Head of caudate nucleus (tissue), 42 donors: ENCODE measurements around the gene MEP1B.
"Not testable (repeated sequence)": the region's sequence is repeated elsewhere in the genome, so short reads cannot be mapped to it uniquely, and the experiment has no call there.

Experiments used
- DNase-seq, 42 donors: peaks; one replicate each; pipeline versions ENCODE4 v3.0.0 to v3.0.0-alpha.2; 2020 to 2021; ENCODE audit warnings: mixed read lengths in 7 of 42
- intact Hi-C: fragments of 100-400 bp; cut with DNase I; formaldehyde crosslinking; loops from one replicate; pipeline ENCODE4 v1.15.0; 2022

Gene MEP1B

DNA sequence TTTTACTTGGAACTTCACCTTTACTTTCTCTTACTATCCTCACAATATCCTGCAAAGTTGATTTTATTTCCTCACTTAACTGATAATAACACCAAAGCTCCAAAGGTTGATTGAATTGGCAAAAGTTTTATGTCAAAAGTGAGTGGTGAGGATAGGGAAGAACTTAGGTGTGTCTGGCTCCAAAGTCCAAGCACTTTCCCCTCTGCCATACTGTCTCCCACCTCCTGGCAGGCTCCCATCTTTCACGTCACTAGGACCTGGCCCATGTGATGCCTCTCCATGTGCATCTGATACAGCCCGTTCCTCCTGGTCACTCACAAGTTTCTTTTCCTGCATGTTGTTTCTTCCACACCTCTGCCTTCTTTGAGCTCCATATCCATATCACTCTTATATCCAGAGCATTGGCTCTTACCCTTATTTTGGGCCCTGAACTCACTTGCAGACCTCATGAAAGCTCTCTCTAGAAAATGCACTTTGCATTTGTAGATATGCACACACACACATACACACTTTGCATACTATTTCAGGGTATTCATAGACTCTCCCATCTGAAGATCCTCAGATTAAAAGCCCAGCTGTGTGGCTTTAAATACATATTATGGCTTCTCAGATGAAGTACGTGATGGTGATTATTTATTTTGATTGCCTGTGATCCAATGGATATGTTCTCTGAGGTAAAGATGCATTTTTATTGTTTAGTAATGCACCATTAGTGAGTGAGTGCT is 12.3 kb downstream of the MEP1B start:
- intact Hi-C loops = no loop called here
- DNase-seq = no peak

DNA sequence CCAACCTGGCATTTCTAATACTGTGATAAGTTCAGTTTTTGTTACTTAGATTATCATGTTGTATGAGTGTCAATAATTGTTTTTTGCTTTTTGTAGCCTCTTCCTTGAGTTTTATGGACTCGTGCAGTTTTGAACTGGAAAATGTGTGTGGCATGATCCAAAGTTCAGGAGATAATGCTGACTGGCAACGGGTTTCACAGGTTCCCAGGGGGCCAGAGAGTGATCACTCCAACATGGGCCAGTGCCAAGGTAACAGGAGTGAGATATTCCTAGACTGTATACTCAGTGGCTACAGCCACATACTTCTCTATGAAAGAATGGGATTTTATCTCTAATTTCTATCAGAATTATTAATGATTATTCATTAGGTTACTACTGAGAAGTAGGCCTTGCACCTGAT is 18.2 kb downstream of the MEP1B start:
- intact Hi-C loops = no loop called here
- DNase-seq = no peak

DNA sequence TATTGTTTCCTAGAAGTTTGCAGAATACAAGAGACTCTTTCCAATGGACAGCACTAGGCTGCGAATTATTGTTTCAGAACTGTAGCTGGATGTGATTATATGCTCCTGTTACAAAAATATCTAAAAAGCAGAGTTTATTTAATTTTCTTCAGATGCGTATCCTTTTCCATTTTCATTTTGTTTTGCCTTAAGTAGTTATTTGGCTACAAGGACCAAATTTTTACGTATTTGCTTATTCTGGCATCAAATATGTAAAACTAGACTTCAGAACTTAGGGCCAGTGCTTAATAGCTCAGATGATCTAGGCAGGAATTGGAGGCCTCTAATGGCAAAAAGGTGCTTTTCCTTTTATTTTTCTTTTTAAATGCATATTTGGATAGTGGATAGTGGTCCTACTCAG is 18.7 kb downstream of the MEP1B start:
- intact Hi-C loops = no loop called here
- no peak for DNase-seq

DNA sequence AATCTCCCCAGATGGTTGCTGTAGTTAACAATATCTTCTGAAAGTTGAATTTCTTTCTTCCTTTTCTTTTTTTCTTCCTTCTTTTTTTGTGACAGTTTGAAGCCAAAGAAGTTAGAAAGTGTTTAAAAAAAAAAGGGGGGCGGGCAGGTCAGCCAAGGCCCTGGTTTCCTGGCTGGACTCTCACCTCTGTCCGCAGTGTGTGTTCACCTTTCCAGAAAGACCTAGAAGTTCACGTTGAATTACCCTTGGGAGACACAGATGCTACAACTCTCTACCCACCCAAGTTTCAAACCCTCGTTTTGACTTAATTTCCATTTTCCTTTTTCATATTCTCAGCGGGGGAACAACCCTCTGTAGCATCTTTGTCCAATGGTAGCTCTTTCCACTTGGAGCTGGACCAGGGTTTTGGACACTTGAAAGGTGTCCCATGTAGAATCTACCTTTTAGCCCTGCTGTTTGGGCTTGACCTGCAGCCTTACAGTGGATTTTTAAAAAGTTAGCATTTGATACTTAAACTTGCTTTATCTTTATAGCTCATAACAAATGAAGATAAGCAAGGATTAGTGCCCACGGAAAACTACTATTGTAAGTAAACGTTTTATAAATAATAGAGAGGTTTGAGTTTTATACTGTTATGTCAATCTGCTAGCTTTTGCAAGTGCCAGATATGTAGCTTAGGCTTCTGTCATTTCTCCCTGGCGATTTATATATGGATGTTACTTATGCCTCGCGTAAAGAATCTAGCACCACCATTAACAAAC is 20.0 kb downstream of the MEP1B start:
- intact Hi-C loops = no loop called here
- DNase-seq = no peak

DNA sequence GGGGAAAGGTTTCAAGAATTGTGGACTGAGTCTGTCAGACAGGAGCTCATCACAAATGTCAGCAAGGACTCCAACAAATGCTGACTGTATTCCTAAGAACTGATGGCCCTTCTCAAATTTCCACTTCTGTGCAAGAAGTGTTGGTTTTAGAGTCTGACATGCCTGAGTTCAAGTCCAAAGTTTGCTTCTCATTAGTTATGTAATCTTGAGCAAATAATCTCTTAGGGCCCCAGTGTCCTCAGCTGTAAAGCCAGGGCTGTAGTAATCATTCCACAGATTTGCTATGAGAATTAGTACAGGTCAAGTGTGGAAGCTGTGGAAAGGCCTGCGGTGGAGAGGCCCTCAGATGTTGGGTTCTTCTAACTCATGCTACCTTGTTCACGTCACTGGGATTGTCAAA is 23.9 kb downstream of the MEP1B start:
- intact Hi-C loops = no loop called here
- no peak for DNase-seq

DNA sequence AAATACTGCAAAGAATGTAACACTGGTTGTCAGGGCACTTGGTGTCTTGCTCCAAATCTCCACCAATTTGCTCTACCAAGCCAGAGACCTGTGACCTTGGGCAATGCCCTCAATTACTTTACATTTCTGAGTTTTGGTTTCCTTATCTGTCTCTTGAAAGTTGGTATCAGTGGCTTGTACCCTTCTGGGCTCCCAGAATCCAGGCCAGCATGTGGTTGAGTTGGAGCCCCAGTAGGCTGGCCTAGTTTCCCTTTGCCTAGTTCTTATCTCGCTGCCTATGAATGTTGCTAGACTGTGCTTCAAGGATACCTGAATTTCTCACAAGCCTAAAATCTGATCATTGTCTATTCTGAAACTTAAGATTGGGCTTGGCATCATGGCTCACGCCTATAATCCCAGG is 26.6 kb downstream of the MEP1B start:
- DNase-seq = no peak
- intact Hi-C loops = no loop called here

DNA sequence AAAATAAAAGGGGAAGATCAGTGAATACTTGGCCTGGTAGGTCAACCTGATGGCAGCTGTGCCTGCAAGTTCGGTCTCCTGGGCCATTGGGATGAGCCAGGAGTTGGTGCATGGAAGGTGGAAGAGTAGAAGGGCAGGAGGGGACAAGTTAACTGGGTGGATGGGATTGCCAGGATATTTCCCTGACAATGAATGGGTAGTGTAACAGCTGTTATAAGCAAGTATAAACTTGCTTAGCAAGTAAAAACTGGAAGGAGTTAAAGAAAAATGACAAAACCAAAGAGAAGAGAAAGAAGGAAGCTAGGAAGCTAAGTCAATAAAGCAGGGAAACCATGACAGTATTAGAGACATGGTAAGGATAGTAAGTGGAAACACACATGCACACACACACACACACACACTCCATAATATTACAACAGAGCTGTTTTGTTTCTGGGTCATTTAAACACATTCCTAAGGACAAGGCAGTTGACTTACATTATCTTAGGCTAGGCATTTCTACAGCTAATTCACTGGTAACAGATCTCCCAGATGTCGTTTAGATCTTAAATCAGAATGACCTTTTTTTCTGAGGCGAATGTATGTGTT is 29.7 kb downstream of the MEP1B start:
- intact Hi-C loops = no loop called here
- no peak for DNase-seq

DNA sequence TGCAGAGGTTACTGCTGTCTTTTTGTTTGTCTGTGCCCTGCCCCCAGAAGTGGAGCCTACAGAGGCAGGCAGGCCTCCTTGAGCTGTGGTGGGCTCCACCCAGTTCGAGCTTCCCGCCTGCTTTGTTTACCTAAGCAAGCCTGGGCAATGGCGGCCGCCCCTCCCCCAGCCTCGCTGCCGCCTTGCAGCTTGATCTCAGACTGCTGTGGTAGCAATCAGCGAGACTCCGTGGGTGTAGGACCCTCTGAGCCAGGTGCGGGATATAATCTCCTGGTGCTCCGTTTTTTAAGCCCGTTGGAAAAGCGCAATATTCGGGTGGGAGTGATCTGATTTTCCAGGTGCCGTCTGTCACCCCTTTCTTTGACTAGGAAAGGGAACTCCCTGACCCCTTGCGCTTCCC is 43.5 kb downstream of the MEP1B start:
- DNase-seq, intact Hi-C loops: not testable (repeated sequence)

DNA sequence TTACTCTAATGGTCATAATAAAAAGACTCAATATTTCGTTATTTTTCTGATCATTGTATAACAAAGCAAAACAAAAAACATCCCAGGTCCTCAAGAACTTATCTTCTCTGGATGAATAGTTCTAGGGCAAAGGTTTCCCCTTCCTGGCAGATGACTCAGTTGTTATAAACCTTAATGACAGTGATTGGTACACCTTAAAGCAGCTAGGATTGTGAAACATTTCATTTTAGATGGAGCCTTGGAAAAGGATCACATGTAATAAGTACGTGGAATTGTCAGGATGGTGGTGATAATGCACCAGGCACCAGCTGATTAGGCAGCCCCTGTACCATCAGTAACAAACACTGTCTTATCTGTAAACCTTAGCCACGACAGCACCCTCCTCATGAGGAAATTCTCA is 47.2 kb downstream of the MEP1B start:
- intact Hi-C loops = no loop called here
- DNase-seq = no peak

DNA sequence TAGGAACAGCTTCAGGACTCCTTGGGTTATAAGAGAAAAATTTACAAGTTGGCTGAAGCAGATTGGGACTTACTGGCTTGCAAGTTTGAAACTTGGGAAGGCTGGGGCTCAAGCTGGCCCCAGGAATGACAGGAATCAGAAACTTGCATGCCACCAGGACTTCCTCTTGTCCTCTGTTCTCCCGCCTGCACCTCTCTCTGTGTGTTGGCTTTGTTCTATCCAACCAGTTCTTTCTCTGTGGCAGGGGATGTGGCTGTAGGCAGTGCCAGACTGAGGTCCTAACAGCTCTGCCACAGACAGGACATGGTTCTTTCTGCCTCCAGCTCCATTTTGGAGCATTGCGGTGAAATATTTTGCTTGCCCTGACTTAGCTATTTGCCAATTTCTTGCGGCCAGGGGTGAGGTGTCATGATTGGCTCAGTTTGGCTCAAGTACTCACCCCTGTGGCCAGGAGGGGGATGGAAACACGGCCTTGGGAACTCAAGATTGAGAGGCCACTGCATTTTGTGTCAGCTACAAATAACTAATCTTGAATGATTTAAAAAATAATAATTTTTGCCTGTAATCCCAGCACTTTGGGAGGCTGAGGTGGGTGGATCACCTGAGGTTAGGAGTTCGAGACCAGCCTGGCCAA is 48.9 kb downstream of the MEP1B start:
- intact Hi-C loops = no loop called here
- no peak for DNase-seq

DNA sequence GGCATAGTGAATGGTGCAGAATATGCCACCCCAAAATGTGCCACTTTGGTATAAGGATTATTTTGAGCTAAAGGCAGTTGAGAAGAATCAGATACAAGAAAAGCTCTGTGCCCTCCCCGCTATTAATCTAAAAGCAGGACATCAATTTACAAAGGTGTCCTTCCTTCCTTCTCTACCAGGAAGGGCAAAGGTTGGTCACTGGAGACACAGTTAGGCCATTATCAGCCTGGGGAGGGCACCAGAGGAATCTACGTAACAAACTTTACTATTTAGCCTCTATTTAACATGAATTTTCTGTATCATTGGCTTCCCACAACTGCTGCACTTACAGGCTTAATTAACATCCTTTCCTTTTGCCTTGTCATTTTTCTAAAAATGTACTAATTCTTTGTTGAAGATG is 52.6 kb downstream of the MEP1B start:
- DNase-seq = no peak
- intact Hi-C loops = no loop called here

DNA sequence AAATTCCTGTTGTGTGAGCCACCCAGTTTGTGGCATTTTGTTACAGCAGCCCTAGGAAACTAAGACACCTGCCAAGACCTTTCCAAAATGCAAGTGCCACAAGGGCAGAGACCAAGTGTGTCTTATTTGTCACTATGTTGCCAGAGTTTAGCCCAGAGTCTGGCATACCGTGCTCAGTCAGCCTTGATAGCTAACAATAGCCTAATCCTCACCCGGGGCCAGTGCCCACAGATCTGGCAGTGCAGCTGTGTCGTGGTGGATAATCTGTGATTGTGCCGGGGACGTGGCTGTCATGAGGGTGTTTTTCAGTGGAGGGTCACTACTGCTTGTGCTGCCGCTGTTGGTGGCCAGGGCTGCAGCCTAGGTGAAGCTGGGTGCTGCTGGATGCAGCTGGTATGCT is 53.5 kb downstream of the MEP1B start:
- peak in 7 of 42 donors; percentile 1 to 42 (median 10) for DNase-seq
- intact Hi-C loops = no loop called here

DNA sequence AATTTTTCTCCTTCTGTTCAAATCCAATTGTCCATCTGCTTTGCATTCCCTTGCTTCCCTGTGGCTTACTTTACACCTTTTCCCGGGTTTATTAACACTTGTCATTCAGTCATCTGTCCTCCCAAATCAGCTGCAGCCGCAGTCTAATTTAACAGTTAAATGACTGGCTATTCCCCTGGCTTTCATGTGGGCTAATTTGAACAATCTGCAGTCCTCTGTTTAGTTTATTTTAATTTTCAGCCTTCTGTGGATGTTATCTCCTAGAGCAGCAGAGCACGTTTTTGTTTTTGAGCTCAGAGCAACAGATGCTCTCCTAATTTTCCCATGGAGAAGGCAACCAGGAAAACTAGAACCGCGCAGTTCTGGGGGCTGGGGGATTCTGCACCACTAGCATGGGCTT is 55.0 kb downstream of the MEP1B start:
- no peak for DNase-seq
- intact Hi-C loops = no loop called here

DNA sequence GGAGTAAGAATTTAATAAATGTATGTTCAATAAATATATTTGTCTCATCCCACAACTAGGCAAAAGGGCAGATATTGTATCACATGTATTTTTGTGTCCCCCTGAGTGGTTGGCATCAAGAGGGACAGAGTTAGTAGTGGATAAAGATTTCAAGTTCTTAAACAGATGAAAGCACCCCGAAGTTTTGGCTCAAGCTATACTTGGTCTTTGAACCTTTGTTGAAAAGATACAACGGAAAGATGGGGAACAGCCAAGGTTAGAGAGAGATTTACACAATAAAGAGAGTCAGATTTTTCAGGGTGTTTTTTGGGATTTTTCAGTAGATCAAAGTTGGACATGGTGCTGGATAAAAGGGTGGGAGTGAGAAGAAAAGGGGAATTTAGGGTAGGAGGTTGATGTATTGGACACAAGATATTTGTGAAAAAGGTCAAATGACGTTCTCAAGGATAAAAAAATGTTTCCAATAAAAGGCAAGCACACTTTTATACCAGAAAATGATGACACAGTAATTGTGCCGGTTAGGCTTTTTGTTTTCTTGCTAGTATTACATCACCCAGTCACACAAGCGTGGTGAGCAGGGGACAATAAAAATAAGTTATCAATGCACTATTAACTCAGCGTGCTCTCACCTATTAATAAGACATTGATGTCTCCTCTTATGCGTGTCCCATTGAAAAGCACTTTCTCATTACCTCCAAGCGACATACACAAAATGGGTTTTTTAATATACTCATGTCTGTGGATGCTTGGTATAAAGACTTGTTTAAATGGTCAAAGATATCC is 59.5 kb downstream of the MEP1B start:
- no peak for DNase-seq
- intact Hi-C loops = no loop called here

DNA sequence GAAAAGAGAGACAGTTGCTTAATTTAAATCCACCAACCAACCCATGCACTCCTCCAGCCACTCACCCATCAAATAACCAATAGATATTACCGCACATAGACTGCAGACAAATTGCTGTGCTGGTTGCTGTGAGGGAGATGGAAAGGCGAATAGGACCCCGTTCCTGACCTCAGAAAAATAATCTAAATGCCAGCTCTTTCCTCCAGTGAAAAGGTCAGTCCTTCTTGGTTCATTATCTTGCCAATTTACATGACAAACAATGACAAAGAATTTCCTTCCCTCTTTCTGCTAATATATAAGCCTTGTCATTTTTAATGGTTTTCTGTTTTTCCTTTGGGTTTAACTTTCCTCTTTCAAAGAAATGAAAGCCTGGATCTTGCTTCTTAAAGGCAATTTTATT is 61.6 kb downstream of the MEP1B start:
- intact Hi-C loops = no loop called here
- DNase-seq = no peak

DNA sequence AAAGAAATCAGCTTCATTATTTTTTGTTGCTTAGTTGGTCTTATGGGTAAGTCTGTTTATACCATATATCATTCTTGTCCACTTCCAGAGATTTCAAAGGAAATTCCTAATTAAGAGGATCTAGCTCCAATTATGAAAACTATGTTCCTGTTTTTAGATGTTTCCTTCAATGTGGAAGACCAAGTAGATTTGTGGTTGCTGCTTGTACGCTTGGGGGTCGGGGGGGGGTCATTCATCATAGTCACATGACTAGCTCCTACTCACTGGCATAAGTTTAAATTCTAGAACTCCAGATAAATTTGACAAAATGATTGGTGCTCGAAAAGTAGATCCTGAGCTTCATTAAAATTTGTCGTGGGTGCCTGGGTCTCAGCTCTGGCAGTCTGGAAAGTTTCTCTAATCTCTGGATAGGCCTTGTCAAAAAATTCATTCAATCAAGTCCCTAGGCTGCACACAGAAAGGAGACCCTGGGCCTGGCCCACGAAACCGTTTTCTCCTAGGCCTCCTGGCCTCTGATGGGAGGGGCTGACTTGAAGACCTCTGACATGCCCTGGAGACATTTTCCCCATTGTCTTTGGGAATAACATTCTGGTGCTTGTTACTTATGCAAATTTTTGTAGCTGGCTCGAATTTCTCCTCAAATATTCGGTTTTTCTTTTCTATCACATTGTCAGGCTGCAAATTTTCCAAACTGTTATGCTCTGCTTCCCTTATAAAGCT is 62.5 kb downstream of the MEP1B start:
- intact Hi-C loops = no loop called here
- DNase-seq = no peak

DNA sequence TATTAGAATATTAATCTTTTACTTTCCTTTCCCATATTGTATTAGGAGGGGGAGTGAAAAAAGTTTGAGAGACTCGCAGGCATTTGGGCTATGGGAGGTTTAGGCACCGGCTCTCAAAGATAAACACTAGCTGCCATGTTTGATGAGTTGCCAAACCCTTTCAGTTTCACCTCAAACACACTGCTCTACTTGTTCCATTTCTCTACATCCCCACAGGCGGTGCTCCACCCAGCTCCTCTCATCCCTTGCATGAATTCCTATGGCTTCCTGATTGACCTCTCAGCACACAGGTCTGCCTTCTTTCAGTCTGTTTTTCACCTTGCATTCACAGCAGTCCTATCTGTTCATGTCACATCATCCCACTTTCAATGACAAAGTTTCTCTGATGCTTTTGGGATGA is 65.7 kb downstream of the MEP1B start:
- intact Hi-C loops = no loop called here
- no peak for DNase-seq

DNA sequence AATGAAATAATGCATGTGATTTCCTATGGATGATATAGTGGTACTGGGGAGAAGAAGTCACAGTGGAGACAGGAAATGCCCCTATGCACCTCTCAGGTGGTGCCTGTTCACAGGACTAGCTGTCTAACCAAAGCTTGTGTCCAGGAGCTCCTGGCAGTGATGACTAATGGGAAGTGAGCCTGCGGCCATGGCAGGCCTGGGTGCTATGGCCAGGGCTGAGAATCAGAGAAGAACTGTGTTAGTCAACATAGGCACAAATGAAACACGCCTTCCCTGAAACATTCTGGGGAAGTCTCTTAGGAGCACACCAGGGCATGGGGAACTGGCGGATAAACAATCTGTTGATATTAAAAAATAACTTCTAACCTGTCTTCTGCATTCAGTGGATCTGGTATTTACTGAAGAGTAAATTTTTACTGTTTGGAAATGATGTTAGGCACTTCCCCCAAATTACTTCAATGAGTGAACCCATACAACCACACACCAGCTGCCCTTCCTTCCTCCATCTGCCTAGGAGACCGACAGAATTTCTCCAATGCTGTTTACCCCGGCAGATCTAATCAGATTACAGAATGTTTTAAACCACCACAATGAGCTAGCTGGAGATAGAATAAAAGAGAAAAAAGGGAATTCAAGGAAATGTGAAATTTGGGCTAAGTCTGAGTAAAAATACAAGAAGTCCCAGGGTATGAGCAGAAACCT is 67.4 kb downstream of the MEP1B start:
- no peak for DNase-seq
- intact Hi-C loops = no loop called here
